ENCODE results near the gene LYL1. TPM values are rescaled to one million over a fixed set of nuclear protein-coding genes. Genes with fewer than 3 reads are reported as not detected.

The LYL1 gene
- total and polyA plus RNA-seq, 9 of the 15 experiments (the other 6 are each of a cell fraction or from before 2014, with no cell fraction given): 1.3 to 266 (median 34.0) TPM

- TF ChIP-seq, protein P1, sequence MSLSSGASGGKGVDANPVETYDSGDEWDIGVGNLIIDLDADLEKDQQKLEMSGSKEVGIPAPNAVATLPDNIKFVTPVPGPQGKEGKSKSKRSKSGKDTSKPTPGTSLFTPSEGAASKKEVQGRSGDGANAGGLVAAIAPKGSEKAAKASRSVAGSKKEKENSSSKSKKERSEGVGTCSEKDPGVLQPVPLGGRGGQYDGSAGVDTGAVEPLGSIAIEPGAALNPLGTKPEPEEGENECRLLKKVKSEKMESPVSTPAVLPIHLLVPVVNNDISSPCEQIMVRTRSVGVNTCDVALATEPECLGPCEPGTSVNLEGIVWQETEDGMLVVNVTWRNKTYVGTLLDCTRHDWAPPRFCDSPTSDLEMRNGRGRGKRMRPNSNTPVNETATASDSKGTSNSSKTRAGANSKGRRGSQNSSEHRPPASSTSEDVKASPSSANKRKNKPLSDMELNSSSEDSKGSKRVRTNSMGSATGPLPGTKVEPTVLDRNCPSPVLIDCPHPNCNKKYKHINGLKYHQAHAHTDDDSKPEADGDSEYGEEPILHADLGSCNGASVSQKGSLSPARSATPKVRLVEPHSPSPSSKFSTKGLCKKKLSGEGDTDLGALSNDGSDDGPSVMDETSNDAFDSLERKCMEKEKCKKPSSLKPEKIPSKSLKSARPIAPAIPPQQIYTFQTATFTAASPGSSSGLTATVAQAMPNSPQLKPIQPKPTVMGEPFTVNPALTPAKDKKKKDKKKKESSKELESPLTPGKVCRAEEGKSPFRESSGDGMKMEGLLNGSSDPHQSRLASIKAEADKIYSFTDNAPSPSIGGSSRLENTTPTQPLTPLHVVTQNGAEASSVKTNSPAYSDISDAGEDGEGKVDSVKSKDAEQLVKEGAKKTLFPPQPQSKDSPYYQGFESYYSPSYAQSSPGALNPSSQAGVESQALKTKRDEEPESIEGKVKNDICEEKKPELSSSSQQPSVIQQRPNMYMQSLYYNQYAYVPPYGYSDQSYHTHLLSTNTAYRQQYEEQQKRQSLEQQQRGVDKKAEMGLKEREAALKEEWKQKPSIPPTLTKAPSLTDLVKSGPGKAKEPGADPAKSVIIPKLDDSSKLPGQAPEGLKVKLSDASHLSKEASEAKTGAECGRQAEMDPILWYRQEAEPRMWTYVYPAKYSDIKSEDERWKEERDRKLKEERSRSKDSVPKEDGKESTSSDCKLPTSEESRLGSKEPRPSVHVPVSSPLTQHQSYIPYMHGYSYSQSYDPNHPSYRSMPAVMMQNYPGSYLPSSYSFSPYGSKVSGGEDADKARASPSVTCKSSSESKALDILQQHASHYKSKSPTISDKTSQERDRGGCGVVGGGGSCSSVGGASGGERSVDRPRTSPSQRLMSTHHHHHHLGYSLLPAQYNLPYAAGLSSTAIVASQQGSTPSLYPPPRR (CRISPR knock-in tag; IDR thresholded peaks at IDR 0.05; ENCODE audit: borderline replicate concordance): no peak
- TF ChIP-seq FOXP1 (CRISPR knock-in tag; IDR thresholded peaks at IDR 0.05): no peak
- TF ChIP-seq, protein P2, sequence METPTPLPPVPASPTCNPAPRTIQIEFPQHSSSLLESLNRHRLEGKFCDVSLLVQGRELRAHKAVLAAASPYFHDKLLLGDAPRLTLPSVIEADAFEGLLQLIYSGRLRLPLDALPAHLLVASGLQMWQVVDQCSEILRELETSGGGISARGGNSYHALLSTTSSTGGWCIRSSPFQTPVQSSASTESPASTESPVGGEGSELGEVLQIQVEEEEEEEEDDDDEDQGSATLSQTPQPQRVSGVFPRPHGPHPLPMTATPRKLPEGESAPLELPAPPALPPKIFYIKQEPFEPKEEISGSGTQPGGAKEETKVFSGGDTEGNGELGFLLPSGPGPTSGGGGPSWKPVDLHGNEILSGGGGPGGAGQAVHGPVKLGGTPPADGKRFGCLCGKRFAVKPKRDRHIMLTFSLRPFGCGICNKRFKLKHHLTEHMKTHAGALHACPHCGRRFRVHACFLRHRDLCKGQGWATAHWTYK (CRISPR knock-in tag; IDR thresholded peaks at IDR 0.05): no peak
- TF ChIP-seq CREBBP (IDR thresholded peaks at IDR 0.05; ENCODE audit: low read depth, low read length): no peak
- TF ChIP-seq, protein P3, sequence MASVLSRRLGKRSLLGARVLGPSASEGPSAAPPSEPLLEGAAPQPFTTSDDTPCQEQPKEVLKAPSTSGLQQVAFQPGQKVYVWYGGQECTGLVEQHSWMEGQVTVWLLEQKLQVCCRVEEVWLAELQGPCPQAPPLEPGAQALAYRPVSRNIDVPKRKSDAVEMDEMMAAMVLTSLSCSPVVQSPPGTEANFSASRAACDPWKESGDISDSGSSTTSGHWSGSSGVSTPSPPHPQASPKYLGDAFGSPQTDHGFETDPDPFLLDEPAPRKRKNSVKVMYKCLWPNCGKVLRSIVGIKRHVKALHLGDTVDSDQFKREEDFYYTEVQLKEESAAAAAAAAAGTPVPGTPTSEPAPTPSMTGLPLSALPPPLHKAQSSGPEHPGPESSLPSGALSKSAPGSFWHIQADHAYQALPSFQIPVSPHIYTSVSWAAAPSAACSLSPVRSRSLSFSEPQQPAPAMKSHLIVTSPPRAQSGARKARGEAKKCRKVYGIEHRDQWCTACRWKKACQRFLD (CRISPR knock-in tag; IDR thresholded peaks at IDR 0.05): no peak
- TF ChIP-seq CBX5 (IDR thresholded peaks at IDR 0.05; ENCODE audit: borderline replicate concordance, low read depth): no peak
- peak in 1 of 2 experiments; percentile 61; a peak in 1 of 4 replicates for TF ChIP-seq RCOR1 (IDR thresholded peaks at IDR 0.05; ENCODE audit: borderline replicate concordance in 1 of 2, low read depth in 2 of 2, low read length in 2 of 2)
- no peak for TF ChIP-seq RB1 (IDR thresholded peaks at IDR 0.05; ENCODE audit: low read depth)
- TF ChIP-seq, protein P4, sequence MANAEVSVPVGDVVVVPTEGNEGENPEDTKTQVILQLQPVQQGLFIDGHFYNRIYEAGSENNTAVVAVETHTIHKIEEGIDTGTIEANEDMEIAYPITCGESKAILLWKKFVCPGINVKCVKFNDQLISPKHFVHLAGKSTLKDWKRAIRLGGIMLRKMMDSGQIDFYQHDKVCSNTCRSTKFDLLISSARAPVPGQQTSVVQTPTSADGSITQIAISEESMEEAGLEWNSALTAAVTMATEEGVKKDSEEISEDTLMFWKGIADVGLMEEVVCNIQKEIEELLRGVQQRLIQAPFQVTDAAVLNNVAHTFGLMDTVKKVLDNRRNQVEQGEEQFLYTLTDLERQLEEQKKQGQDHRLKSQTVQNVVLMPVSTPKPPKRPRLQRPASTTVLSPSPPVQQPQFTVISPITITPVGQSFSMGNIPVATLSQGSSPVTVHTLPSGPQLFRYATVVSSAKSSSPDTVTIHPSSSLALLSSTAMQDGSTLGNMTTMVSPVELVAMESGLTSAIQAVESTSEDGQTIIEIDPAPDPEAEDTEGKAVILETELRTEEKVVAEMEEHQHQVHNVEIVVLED (CRISPR knock-in tag; IDR thresholded peaks at IDR 0.05): no peak
- TF ChIP-seq RUNX1 (IDR thresholded peaks at IDR 0.05; ENCODE audit: low read depth): no peak
- no peak for TF ChIP-seq ZNF354B (CRISPR knock-in tag; IDR thresholded peaks at IDR 0.05)
- TF ChIP-seq NCOR1 (IDR thresholded peaks at IDR 0.05): no peak
- TF ChIP-seq, protein P5, sequence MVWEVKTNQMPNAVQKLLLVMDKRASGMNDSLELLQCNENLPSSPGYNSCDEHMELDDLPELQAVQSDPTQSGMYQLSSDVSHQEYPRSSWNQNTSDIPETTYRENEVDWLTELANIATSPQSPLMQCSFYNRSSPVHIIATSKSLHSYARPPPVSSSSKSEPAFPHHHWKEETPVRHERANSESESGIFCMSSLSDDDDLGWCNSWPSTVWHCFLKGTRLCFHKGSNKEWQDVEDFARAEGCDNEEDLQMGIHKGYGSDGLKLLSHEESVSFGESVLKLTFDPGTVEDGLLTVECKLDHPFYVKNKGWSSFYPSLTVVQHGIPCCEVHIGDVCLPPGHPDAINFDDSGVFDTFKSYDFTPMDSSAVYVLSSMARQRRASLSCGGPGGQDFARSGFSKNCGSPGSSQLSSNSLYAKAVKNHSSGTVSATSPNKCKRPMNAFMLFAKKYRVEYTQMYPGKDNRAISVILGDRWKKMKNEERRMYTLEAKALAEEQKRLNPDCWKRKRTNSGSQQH (CRISPR knock-in tag; IDR thresholded peaks at IDR 0.05): no peak
- no peak for TF ChIP-seq MCM2 (IDR thresholded peaks at IDR 0.05; ENCODE audit: low read depth)
- TF ChIP-seq POLR2G (IDR thresholded peaks at IDR 0.05; ENCODE audit: low read depth, low read length): no peak
- TF ChIP-seq, protein P6, sequence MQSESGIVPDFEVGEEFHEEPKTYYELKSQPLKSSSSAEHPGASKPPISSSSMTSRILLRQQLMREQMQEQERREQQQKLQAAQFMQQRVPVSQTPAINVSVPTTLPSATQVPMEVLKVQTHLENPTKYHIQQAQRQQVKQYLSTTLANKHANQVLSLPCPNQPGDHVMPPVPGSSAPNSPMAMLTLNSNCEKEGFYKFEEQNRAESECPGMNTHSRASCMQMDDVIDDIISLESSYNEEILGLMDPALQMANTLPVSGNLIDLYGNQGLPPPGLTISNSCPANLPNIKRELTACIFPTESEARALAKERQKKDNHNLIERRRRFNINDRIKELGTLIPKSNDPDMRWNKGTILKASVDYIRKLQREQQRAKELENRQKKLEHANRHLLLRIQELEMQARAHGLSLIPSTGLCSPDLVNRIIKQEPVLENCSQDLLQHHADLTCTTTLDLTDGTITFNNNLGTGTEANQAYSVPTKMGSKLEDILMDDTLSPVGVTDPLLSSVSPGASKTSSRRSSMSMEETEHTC (IDR thresholded peaks at IDR 0.05): no peak
Observed at GRCh38 chr19:13130886-13131490, 28.3 kb upstream of the LYL1 start (continued).

Measured in K562 (cell line).